Mesodermal cell (in vitro differentiated cells): ENCODE results near the gene RAB24.
"Not testable (repeated sequence)": the region's sequence is repeated elsewhere in the genome, so short reads cannot be mapped to it uniquely, and the experiment has no call there.

ENCODE experiments used
- H3K27ac ChIP-seq: 2 replicates; pipeline ENCODE4 v1.7.0; 2013; ENCODE audit warnings: mild to moderate bottlenecking, low read depth, low read length, moderate library complexity; ENCODE audit not compliant: severe bottlenecking
- H3K36me3 ChIP-seq: 2 replicates; pipeline ENCODE4 v1.7.1; 2013; ENCODE audit warnings: mild to moderate bottlenecking, low read length, moderate library complexity; ENCODE audit not compliant: control insufficient read depth, insufficient read depth
- H3K4me1 ChIP-seq: one replicate; pipeline ENCODE4 v1.7.1; 2013; ENCODE audit warnings: mild to moderate bottlenecking, low read length; ENCODE audit not compliant: insufficient read depth, control insufficient read depth, poor library complexity, severe bottlenecking
- H3K4me3 ChIP-seq: 2 replicates; pipeline ENCODE4 v1.7.0; 2013; ENCODE audit warnings: low read length, control low read depth, mild to moderate bottlenecking; ENCODE audit not compliant: insufficient read depth, poor library complexity, severe bottlenecking; ENCODE audit errors: extremely low read depth
- H3K9me3 ChIP-seq: 2 replicates; pipeline ENCODE4 v1.7.1; 2013; ENCODE audit warnings: mild to moderate bottlenecking, low read length, moderate library complexity; ENCODE audit not compliant: control insufficient read depth
- WGBS, 2 experiments: methylation state at CpG; one replicate each; pipeline ENCODE4 v1.1.5; 2013; ENCODE audit warnings: missing lambda C conversion rate in 2 of 2; ENCODE audit not compliant: insufficient coverage in 2 of 2; 5-methylcytosine and 5-hydroxymethylcytosine counted together

RAB24 gene

GRCh38 chr5:177260961-177261360 lies 42.6 kb downstream of the RAB24 start:
- H3K36me3 ChIP-seq, result peaks cover 94% of the 10 kb centered on the region
- no peaks in the 10 kb centered on the region for H3K9me3 ChIP-seq
- H3K27ac ChIP-seq, result no peak overlapping the region
- H3K4me1 ChIP-seq, result no peaks in the 10 kb centered on the region
- H3K4me3 ChIP-seq, result no peak overlapping the region
- 75 to 100% methylated on average over 1 to 4 of the region's 7 CpGs for WGBS, 2 experiments

- 92 to 94% methylated on average over 3 to 6 of the region's 7 CpGs for WGBS, 2 experiments
- peaks cover 95% of the 10 kb centered on the region for H3K36me3 ChIP-seq
- not testable (repeated sequence) for H3K4me3 ChIP-seq
Observed at GRCh38 chr5:177258711-177259110, 44.8 kb downstream of the RAB24 start.

GRCh38 chr5:177256296-177256695 lies 47.2 kb downstream of the RAB24 start:
- Histone ChIP-seq H3K9me3 (no peaks in the 10 kb centered on the region), H3K36me3 (peaks cover 98% of the 10 kb centered on the region), H3K27ac (no peak overlapping the region), H3K4me1 (no peaks in the 10 kb centered on the region), H3K4me3 (no peak overlapping the region)
- 76 to 100% methylated on average over 1 to 2 of the region's 5 CpGs for WGBS, 2 experiments

More at GRCh38 chr5:177258711-177259110, 44.8 kb downstream of the RAB24 start:
- not testable (repeated sequence) for H3K4me1 ChIP-seq, H3K9me3 ChIP-seq, H3K27ac ChIP-seq

- no CpG with 5 or more reads among the region's 1 CpG for WGBS, 2 experiments
- no peaks in the 10 kb centered on the region for H3K4me1 ChIP-seq
- no peaks in the 10 kb centered on the region for H3K9me3 ChIP-seq
- no peak overlapping the region for H3K4me3 ChIP-seq
- peaks cover 95% of the 10 kb centered on the region for H3K36me3 ChIP-seq
- H3K27ac ChIP-seq, result no peak overlapping the region
Observed at GRCh38 chr5:177253252-177253651, 50.3 kb downstream of the RAB24 start.
